ENCODE data around the gene TCERG1L.

GRCh38 chr10:131115321-131115720, 196.2 kb downstream of the TCERG1L start:
- TF ChIP-seq EP300 (IDR thresholded peaks at IDR 0.05) (no peak), CTCF (IDR thresholded peaks at IDR 0.05) (no peak), POLR2AphosphoS5 (IDR thresholded peaks at IDR 0.05) (no peak)

All from gastroesophageal sphincter (tissue), 3 donors.